Activated CD4-positive, alpha-beta T cell treated with anti-CD3 and anti-CD28 coated beads, Interleukin-2, amount 10 ng/mL, durations not matched to agents 24 days and 14 days (primary cell): Measurements from ENCODE around the gene ENTPD6. TPM values are rescaled to one million over a fixed set of nuclear protein-coding genes. Genes with fewer than 3 reads are reported as not detected.

Source experiments
- DNase-seq: peaks from one replicate; pipeline ENCODE4 v3.0.0; 2022
- H3K27ac Mint-ChIP-seq: one replicate; pipeline ENCODE4 v1.8.0; 2022; ENCODE audit warnings: mild to moderate bottlenecking, mixed read lengths
- H3K27me3 Mint-ChIP-seq: one replicate; pipeline ENCODE4 v1.8.0; 2022; ENCODE audit warnings: mixed read lengths
- H3K36me3 Mint-ChIP-seq: one replicate; pipeline ENCODE4 v1.8.0; 2022; ENCODE audit warnings: low read depth, mild to moderate bottlenecking, mixed read lengths
- H3K4me1 Mint-ChIP-seq: one replicate; pipeline ENCODE4 v1.8.0; 2021; ENCODE audit warnings: mixed read lengths
- H3K4me3 Mint-ChIP-seq: one replicate; pipeline ENCODE4 v1.8.0; 2022; ENCODE audit warnings: mild to moderate bottlenecking, moderate library complexity, mixed read lengths
- H3K9me3 Mint-ChIP-seq: one replicate; pipeline ENCODE4 v1.8.0; 2021; ENCODE audit warnings: mixed read lengths
- intact Hi-C: fragments of 100-400 bp; cut with micrococcal nuclease; formaldehyde crosslinking; loops from one replicate; pipeline ENCODE4 v1.15.1; 2023
- total RNA-seq: library from RNA; stranded (reverse); gene quantifications from 2 replicates; pipeline ENCODE4 v1.2.3, GENCODE V29; 2022

Gene ENTPD6
- total RNA-seq, 1 donor from 2014 or later: 44.2 TPM

DNA sequence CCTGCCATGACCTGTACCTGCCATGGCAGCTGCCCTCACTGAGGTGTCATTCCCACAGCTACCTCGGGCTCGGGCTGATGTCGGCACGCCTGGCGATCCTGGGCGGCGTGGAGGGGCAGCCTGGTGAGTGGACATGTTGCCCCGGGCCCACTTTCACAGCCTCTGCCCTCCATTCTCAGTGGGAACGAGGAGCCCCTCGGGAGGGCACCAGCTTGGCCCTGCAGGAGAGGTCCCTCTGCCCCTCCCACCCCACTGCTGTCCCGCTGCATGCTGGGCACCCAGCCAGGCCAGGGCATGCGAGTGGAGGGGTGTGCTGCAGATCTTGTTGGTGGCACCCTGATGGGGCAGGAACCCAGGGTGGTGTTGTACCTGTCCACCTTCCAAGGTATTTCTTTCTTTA, 23.0 kb downstream of the ENTPD6 start:
- no peak for DNase-seq
- H3K36me3 Mint-ChIP-seq: peaks cover 11% of the 10 kb centered on the region
- intact Hi-C loops: no loop called here
- no peak overlapping the region for H3K4me3 Mint-ChIP-seq
- H3K4me1 Mint-ChIP-seq: peaks cover 9% of the 10 kb centered on the region
- no peak overlapping the region for H3K27ac Mint-ChIP-seq
- H3K9me3 Mint-ChIP-seq: no peaks in the 10 kb centered on the region
- no peaks in the 10 kb centered on the region for H3K27me3 Mint-ChIP-seq

DNA sequence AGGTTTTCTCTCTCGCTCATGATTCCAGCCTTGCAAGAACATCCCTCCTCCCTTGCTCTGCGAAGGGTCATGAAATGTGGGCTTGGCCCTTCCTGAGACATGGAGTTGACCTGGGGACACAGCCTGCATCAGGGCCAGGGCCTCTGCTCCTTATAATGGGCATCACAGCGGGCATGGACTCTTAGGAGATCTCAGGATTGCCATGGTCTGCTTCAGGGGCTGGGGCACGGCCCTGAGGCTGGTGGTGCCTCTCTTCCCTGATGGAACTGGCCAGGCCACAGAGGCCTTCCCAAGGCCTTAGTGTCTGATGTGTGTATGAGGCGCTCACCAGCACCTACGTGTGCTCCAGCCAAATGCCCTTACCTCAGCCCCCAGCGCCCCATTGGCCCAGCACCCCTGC, 23.9 kb downstream of the ENTPD6 start:
- Mint-ChIP-seq H3K27me3 (no peaks in the 10 kb centered on the region), H3K36me3 (peaks cover 11% of the 10 kb centered on the region), H3K4me1 (peaks cover 9% of the 10 kb centered on the region), H3K9me3 (no peaks in the 10 kb centered on the region), H3K4me3 (no peak overlapping the region), H3K27ac (no peak overlapping the region)
- intact Hi-C loops: no loop called here
- no peak for DNase-seq

DNA sequence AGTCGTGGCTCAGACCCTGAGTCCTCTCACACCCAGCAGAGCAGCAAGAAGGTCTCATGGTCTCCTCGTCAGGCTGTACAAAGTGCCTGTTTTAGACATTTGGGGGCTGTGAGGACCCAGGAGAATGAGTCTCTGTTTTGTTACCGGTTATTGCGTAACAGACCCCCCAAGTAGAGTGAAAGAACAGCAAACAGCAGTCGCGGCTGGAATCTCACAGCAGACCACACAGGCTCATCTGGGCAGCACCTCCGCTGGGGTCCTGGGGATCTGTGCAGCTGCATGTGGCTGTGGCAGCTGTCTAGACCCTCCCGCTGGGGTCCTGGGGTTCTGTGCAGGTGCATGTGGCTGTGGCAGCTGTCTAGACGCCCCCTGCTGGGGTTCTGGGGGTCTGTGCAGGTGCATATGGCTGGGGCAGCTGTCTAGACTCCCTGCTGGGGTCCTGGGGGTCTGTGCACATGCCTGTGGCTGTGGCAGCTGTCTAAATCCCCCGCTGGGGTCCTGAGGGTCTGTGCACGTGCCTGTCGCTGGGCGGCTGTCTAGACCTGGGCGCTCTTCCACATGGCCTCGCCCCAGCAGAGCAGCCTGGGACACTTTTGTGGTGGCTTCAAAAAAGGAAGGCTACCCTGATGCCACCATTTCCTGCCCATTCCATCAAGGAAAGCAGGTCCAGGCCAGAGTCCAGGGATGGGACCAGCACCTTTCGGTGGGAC, 24.7 kb downstream of the ENTPD6 start:
- DNase-seq: no peak
- Mint-ChIP-seq H3K27me3 (no peaks in the 10 kb centered on the region), H3K36me3 (peaks cover 11% of the 10 kb centered on the region), H3K9me3 (no peaks in the 10 kb centered on the region), H3K27ac (no peak overlapping the region), H3K4me1 (peaks cover 9% of the 10 kb centered on the region), H3K4me3 (no peak overlapping the region)
- intact Hi-C loops: no loop called here

DNA sequence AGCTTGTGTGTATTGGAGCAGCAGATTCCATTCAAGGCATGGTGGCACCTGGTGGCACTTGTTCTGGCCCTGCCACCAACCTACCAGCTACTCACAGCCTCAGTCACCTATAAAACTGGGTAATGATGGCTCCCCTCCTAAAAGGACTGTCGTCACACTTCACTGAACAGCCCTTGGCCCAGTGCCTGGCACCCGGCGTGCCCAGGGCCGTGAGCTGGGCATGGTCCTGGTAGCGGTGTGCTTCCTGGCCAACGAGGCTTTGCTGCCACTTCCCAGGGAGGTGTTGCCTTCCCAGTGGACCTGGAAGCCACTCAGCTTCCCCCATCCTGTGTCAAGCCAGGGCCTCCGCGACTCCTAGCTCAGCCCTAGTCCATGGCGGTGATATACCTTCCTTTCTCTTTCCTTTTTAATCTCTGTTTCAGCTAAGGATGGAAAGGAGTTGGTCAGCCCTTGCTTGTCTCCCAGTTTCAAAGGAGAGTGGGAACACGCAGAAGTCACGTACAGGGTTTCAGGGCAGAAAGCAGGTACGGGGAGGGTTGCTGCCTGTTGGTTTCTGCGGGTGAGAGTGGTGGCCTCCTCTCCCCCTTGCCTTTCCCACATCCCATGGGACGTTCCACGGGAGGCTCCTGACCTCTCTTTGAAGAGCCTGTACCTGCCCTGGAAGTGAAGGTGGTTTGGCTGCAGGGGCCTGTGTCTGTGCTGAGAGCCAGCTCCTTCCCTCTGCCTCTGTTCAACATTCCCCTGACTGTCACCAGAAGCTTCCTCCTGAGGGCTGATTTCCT, 25.5 kb downstream of the ENTPD6 start:
- Mint-ChIP-seq H3K4me1 (peaks cover 9% of the 10 kb centered on the region), H3K27me3 (no peaks in the 10 kb centered on the region), H3K4me3 (no peak overlapping the region), H3K27ac (peak overlapping the region; percentile 48), H3K9me3 (no peaks in the 10 kb centered on the region), H3K36me3 (peaks cover 11% of the 10 kb centered on the region)
- DNase-seq: no peak
- intact Hi-C loops: no loop called here

DNA sequence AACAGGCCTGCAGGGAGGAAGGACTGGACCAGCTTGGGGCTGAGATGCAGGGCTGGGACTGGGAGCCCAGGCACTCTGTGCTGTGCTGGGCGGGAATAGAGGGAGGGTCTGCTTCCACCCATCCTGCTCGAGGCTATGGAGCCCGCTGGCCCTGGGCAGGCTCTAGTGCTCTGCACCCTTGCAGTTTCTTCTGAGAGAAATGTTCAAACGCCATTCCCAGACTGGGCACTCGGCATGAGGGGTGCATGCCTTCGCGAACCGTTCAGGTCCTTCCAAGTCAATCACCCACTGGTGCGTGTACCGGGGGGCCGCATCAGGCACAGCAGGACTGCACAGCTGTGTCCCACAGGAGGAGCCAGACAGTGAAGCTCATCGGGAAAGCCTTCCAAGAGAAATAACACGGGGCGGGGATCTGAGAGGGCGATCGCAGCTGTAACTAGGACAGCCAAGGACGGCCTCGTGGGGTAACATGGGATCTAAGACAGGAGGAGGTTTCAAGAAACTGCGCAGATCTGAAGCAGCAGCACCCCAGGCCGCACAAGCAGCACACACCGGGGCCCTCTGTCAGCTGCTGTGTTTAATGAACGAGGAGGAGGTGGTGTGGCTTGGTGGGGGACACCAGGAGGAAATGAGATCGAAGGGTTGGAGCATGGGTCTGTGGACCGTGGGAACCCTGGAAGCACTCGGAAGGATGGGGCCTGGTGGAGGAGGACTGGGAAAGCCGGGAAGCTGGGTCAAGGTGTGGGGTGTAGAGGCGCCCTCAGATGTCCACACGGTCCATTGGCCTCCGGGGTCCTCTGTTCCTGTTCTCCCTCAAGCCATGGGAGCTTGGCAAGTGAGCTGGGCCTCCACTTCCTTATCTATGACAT, 26.3 kb downstream of the ENTPD6 start:
- no peak overlapping the region for H3K4me3 Mint-ChIP-seq
- H3K27ac Mint-ChIP-seq: peak overlapping the region; percentile 40
- no peaks in the 10 kb centered on the region for H3K27me3 Mint-ChIP-seq
- H3K36me3 Mint-ChIP-seq: peaks cover 11% of the 10 kb centered on the region
- DNase-seq: no peak
- intact Hi-C loops: no loop called here
- peaks cover 9% of the 10 kb centered on the region for H3K4me1 Mint-ChIP-seq
- no peaks in the 10 kb centered on the region for H3K9me3 Mint-ChIP-seq

DNA sequence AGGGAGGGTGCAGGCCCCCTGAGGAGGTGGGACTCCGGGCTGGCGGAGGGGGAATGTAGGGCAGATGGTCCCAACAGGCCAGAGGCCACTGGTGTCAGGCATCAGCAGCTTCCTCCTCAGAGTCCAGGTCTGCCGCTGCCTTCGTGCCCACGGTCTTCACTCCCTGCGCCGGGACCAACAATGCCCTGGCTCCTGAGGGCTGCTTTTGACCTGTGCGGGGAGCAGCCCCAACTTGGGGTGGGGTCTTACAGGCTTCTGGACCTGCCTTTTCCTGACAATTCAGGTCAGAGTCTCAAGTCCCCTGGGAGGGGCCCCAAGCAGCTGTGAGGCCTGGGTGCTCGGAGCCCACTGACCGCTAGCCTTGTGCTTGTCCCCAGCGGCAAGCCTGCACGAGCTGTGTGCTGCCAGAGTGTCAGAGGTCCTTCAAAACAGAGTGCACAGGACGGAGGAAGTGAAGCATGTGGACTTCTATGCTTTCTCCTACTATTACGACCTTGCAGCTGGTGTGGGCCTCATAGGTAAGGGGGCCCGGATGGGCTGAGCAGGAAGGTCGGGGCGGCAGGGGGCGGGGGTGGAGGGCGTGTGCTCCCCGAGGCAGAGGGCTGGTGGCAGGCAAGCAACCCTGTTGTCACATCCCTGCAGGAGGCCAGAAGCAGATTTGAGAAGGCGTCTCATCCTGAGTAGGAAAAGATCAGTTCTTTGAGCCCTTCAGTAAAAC, 27.1 kb downstream of the ENTPD6 start:
- H3K27me3 Mint-ChIP-seq: no peaks in the 10 kb centered on the region
- intact Hi-C loops: loop anchor here (1.0 kb wide), 1 partner anchor 16 kb away; no protein-coding TSS in a partner anchor
- H3K4me3 Mint-ChIP-seq: no peak overlapping the region
- no peak for DNase-seq
- peaks cover 9% of the 10 kb centered on the region for H3K36me3 Mint-ChIP-seq
- H3K9me3 Mint-ChIP-seq: no peaks in the 10 kb centered on the region
- H3K4me1 Mint-ChIP-seq: peaks cover 9% of the 10 kb centered on the region
- H3K27ac Mint-ChIP-seq: peak overlapping the region; percentile 81

DNA sequence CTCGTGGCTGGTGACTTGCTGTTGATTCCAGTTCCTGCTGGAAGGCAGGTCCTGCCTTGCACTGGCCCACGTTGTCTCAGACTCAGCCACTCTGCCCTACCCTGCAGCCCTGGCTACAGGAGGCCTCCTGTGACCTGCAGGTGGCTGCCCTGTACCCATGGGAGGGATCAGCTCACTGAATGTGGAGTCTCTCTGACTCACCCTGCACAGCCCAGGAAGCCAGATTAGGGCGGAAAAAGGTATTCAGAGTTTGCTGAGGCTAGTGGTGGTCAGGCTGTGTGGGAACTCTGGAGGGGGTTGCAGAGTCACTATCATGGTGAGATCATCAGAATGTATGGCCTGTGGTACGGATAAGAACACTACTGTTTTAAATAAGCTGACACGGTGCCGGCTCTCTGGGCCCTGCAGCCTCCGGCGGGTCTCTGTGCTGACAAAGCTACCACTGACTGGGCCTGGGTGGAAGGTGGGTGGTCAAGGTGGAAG, 27.7 kb downstream of the ENTPD6 start:
- H3K4me1 Mint-ChIP-seq: peaks cover 9% of the 10 kb centered on the region
- H3K36me3 Mint-ChIP-seq: peaks cover 8% of the 10 kb centered on the region
- H3K27ac Mint-ChIP-seq: peak overlapping the region; percentile 81
- intact Hi-C loops: loop anchor here (1.0 kb wide), 1 partner anchor 15 kb away; no protein-coding TSS in a partner anchor
- no peaks in the 10 kb centered on the region for H3K9me3 Mint-ChIP-seq
- H3K4me3 Mint-ChIP-seq: no peak overlapping the region
- peak; percentile 69 for DNase-seq
- no peaks in the 10 kb centered on the region for H3K27me3 Mint-ChIP-seq

DNA sequence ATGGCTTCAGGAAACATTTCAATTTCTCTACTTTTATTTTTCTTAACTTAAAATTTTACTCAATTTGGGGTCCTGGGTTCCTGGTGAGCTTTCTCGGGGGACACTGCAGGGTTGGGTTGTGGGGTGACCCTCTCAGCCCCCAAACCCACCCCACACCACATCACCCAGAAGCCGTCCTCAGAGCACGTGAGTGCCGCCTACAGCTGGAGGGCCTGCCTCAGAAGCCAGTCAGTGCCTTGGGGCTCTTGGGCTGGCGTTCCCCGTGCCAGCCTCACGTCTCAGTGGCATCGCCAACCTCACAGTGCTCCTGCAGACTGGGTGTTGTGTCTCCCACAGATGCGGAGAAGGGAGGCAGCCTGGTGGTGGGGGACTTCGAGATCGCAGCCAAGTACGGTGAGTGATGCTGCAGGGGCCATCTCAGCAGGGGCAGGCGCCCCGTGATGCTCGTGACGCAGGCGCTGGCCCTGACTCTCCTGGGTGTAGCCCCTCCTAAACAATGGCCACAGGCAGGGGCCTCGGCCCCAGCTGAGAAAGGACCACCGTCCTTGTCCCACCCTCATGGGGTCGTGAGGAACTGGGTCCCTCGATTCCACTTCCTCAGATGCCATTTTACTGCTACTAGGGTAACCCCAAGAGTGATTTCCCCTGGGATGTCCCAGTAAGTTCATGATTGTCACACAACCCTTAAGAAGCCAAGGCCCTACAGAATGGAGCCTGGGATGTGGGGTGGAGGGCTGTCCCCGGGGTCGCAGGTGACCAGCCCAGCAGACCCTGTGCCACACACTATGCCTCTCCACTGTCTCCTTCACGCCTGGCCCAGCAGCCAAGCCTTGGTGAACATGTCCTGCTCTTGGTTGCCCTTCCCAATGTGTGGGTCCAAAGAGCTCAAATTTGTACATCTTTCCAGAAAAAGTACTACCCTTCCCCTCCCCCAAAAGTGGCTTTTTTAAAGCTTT, 28.5 kb downstream of the ENTPD6 start:
- Mint-ChIP-seq H3K9me3 (no peaks in the 10 kb centered on the region), H3K27me3 (no peaks in the 10 kb centered on the region), H3K4me3 (no peak overlapping the region), H3K4me1 (peaks cover 9% of the 10 kb centered on the region), H3K27ac (no peak overlapping the region), H3K36me3 (peaks cover 8% of the 10 kb centered on the region)
- no peak for DNase-seq
- intact Hi-C loops: loop anchor here (1.0 kb wide), 1 partner anchor 14 kb away; no protein-coding TSS in a partner anchor

DNA sequence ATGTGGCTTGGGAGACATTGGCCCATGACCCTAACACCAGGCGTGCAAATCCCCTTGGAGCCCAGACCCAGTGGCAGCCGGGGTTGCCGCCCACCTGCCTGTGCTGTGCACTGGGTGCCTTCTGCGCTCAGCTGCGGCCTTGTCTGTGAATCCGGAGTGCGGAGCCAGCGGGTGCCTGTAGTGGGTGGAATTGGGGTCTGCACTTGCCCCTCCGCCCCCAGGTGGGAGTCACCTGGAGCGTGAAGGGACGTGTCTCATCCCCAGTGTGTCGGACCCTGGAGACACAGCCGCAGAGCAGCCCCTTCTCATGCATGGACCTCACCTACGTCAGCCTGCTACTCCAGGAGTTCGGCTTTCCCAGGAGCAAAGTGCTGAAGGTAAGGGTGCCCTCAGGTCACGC, 29.4 kb downstream of the ENTPD6 start:
- Mint-ChIP-seq H3K27ac (no peak overlapping the region), H3K4me3 (no peak overlapping the region), H3K9me3 (no peaks in the 10 kb centered on the region), H3K4me1 (peaks cover 9% of the 10 kb centered on the region), H3K36me3 (peaks cover 6% of the 10 kb centered on the region), H3K27me3 (no peaks in the 10 kb centered on the region)
- no peak for DNase-seq
- intact Hi-C loops: no loop called here

DNA sequence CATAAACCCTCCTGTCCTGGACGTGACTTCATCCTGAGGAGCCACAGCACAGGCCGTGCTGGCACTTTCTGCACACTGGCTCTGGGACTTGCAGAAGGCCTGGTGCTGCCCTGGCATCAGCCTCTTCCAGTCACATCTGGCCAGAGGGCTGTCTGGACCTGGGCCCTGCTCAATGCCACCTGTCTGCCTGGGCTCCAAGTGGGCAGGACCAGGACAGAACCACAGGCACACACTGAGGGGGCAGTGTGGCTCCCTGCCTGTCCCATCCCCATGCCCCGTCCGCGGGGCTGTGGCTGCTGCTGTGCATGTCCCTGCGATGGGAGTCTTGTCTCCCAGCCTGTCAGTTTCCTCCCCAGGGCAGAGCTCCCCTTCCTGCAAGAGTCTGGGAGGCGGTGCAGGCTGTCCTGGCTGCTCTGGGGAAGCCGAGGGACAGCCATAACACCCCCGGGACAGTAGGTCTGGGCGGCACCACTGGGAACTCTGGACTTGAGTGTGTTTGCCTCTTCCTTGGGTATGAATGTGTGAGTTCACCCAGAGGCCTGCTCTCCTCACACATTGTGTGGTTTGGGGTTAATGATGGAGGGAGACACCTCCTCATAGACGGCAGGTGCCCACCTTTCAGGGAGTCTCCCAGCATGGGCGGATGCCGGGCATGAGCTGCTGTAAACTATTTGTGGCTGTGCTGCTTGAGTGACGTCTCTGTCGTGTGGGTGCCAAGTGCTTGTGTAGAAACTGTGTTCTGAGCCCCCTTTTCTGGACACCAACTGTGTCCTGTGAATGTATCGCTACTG, 30.3 kb downstream of the ENTPD6 start:
- intact Hi-C loops: no loop called here
- no peaks in the 10 kb centered on the region for H3K27me3 Mint-ChIP-seq

DNA sequence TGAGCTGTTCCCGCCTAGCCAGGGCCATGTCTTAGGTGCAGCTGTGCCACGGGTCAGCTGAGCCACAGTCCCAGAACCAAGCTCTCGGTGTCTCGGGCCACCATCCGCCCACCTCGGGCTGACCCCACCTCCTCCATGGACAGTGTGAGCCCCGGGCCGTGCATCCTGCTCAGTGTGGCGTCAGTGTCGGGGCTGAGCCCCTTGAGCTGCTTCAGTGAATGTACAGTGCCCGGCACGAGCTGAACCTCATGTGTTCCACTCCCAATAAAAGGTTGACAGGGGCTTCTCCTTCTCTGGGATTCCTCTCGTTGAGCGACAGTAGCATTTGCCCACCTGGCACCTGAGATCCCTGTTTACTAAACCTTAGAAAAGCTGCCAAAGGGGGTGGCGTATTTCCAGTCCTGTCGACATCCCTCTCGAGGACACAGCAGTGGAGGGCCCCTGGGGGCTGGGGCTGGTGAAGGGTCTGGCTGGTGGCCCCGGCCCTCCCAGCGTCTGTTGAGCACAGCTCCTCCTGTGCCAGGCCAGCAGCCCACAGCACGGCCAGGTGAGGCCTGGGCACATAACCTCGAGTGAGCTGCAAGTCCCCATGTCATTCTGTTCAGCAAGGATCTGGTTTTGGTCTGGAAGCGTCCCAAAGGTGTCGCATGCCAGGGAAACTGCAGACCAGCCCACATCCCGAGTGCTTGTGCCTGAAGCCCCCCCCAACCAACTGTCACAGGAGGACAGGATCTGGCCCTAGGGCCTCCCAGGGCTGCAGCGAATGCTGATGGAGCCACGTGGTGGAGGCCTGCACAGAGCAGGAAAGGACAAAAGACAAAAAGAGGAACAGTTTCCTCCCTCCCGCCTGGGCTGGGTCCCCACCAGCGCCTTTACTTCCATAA, 31.2 kb downstream of the ENTPD6 start:
- Mint-ChIP-seq H3K36me3 (peaks cover 5% of the 10 kb centered on the region), H3K9me3 (no peaks in the 10 kb centered on the region), H3K27me3 (no peaks in the 10 kb centered on the region), H3K4me3 (no peak overlapping the region), H3K27ac (no peak overlapping the region), H3K4me1 (peaks cover 9% of the 10 kb centered on the region)
- DNase-seq: no peak
- intact Hi-C loops: no loop called here

More for the DNA sequence above, 30.3 kb downstream of the ENTPD6 start:
- no peaks in the 10 kb centered on the region for H3K9me3 Mint-ChIP-seq
- no peak for DNase-seq
- H3K27ac Mint-ChIP-seq: no peak overlapping the region
- H3K4me3 Mint-ChIP-seq: no peak overlapping the region
- H3K36me3 Mint-ChIP-seq: peaks cover 6% of the 10 kb centered on the region
- H3K4me1 Mint-ChIP-seq: peaks cover 9% of the 10 kb centered on the region
